ENCODE measurements around the gene CREBBP. TPM values are rescaled to one million over a fixed set of nuclear protein-coding genes. Genes with fewer than 3 reads are reported as not detected.

CREBBP gene
- total RNA-seq, 1 donor from 2014 or later: 59.2 TPM

GRCh38 chr16:3798838-3799237, 81.7 kb downstream of the CREBBP start:
- peak overlapping the region; percentile 4 for H3K27ac Mint-ChIP-seq (ENCODE audit: unreplicated experiment)
- TF ChIP-seq CTCF (IDR thresholded peaks at IDR 0.05): no peak

GRCh38 chr16:3797904-3798811, 82.4 kb downstream of the CREBBP start:
- no peak for TF ChIP-seq CTCF (IDR thresholded peaks at IDR 0.05)
- H3K27me3 Mint-ChIP-seq (ENCODE audit: low read depth): no peaks in the 10 kb centered on the region
- no peak overlapping the region for H3K27ac Mint-ChIP-seq (ENCODE audit: unreplicated experiment)
- no peaks in the 10 kb centered on the region for H3K9me3 Mint-ChIP-seq (ENCODE audit: low read depth)
- H3K36me3 Mint-ChIP-seq (ENCODE audit: low read depth): peaks cover 2% of the 10 kb centered on the region
- no peak overlapping the region for H3K4me3 Mint-ChIP-seq (ENCODE audit: unreplicated experiment)
- DNase-seq (ENCODE audit: low spot score): no peak
- H3K4me1 Mint-ChIP-seq (ENCODE audit: low read depth): peaks cover 49% of the 10 kb centered on the region

More at GRCh38 chr16:3798838-3799237, 81.7 kb downstream of the CREBBP start:
- Mint-ChIP-seq H3K36me3 (ENCODE audit: low read depth) (peaks cover 2% of the 10 kb centered on the region), H3K4me3 (ENCODE audit: unreplicated experiment) (no peak overlapping the region), H3K9me3 (ENCODE audit: low read depth) (no peaks in the 10 kb centered on the region), H3K27me3 (ENCODE audit: low read depth) (no peaks in the 10 kb centered on the region), H3K4me1 (ENCODE audit: low read depth) (peaks cover 42% of the 10 kb centered on the region)
- DNase-seq (ENCODE audit: low spot score): no peak

GRCh38 chr16:3797473-3797872, 83.0 kb downstream of the CREBBP start:
- Mint-ChIP-seq H3K27ac (ENCODE audit: unreplicated experiment) (peak overlapping the region; percentile 5), H3K4me3 (ENCODE audit: unreplicated experiment) (no peak overlapping the region), H3K9me3 (ENCODE audit: low read depth) (no peaks in the 10 kb centered on the region), H3K4me1 (ENCODE audit: low read depth) (peaks cover 53% of the 10 kb centered on the region), H3K36me3 (ENCODE audit: low read depth) (peaks cover 4% of the 10 kb centered on the region), H3K27me3 (ENCODE audit: low read depth) (no peaks in the 10 kb centered on the region)
- no peak for TF ChIP-seq CTCF (IDR thresholded peaks at IDR 0.05)
- no peak for DNase-seq (ENCODE audit: low spot score)

GRCh38 chr16:3793161-3793576, 87.3 kb downstream of the CREBBP start:
- no peaks in the 10 kb centered on the region for H3K9me3 Mint-ChIP-seq (ENCODE audit: low read depth)
- H3K4me1 Mint-ChIP-seq (ENCODE audit: low read depth): peaks cover 39% of the 10 kb centered on the region
- H3K36me3 Mint-ChIP-seq (ENCODE audit: low read depth): peaks cover 12% of the 10 kb centered on the region
- no peak for TF ChIP-seq CTCF (IDR thresholded peaks at IDR 0.05)
- no peak for DNase-seq (ENCODE audit: low spot score)
- H3K4me3 Mint-ChIP-seq (ENCODE audit: unreplicated experiment): no peak overlapping the region
- no peaks in the 10 kb centered on the region for H3K27me3 Mint-ChIP-seq (ENCODE audit: low read depth)
- no peak overlapping the region for H3K27ac Mint-ChIP-seq (ENCODE audit: unreplicated experiment)

- no peak for DNase-seq (ENCODE audit: low spot score)
- no peak for TF ChIP-seq CTCF (IDR thresholded peaks at IDR 0.05)
- H3K4me1 Mint-ChIP-seq (ENCODE audit: low read depth): peaks cover 33% of the 10 kb centered on the region
- no peak overlapping the region for H3K27ac Mint-ChIP-seq (ENCODE audit: unreplicated experiment)
- H3K9me3 Mint-ChIP-seq (ENCODE audit: low read depth): no peaks in the 10 kb centered on the region
- no peaks in the 10 kb centered on the region for H3K27me3 Mint-ChIP-seq (ENCODE audit: low read depth)
- no peak overlapping the region for H3K4me3 Mint-ChIP-seq (ENCODE audit: unreplicated experiment)
- H3K36me3 Mint-ChIP-seq (ENCODE audit: low read depth): peaks cover 12% of the 10 kb centered on the region
These were observed 88.0 kb downstream of the CREBBP start for GRCh38 chr16:3792472-3793012.

Measured in chondrocyte (in vitro differentiated cells).